Measurements from ENCODE around the gene CDK5RAP2. TPM values are rescaled to one million over a fixed set of nuclear protein-coding genes. Genes with fewer than 3 reads are reported as not detected.

The CDK5RAP2 gene
- total RNA-seq, 1 experiment from 2014 or later: 56.4 TPM

GRCh38 chr9:120522558-120522957 lies 57.4 kb downstream of the CDK5RAP2 start:
- WGBS (ENCODE audit: extremely low coverage, insufficient read length, low lambda C conversion rate): no CpG with 5 or more reads among the region's 1 CpG
- DNase-seq: no peak
- Histone ChIP-seq H2AFZ (ENCODE audit: low read length) (no peak overlapping the region), H4K20me1 (ENCODE audit: control insufficient read depth, insufficient read depth, insufficient read length) (no peaks in the 10 kb centered on the region), H3K79me1 (ENCODE audit: insufficient read depth, low read depth, low read length, poor library complexity, severe bottlenecking) (no peaks in the 10 kb centered on the region), H2AK5ac (ENCODE audit: insufficient read length, low read length) (no peak overlapping the region), H2BK15ac (ENCODE audit: low read depth, low read length) (no peak overlapping the region), H2BK12ac (ENCODE audit: insufficient read length, low read depth, low read length) (no peak overlapping the region), H2BK5ac (ENCODE audit: insufficient read length, low read length) (no peak overlapping the region), H4K91ac (ENCODE audit: insufficient read length, low read depth, low read length) (no peak overlapping the region), H4K5ac (ENCODE audit: insufficient read length, low read depth, low read length) (no peak overlapping the region), H3K9me3 (ENCODE audit: control insufficient read depth, low read depth, low read length) (no peaks in the 10 kb centered on the region), H3K4ac (ENCODE audit: low read depth, low read length) (no peak overlapping the region), H3K14ac (ENCODE audit: insufficient read depth, low read length) (no peak overlapping the region), H3K18ac (ENCODE audit: insufficient read length, low read depth, low read length) (no peak overlapping the region), H3K27ac (ENCODE audit: insufficient read length, low read depth, low read length) (no peak overlapping the region), H4K8ac (replicated peaks; ENCODE audit: insufficient read length, low read depth, low read length) (no peak overlapping the region), H3K27me3 (ENCODE audit: insufficient read depth, low read length) (no peaks in the 10 kb centered on the region), H3K4me1 (ENCODE audit: insufficient read depth, low read length) (0 out of 2 replicates have a peak, but pooled peaks cover 9% of the 10 kb centered on the region), H3K23ac (ENCODE audit: insufficient read length, low read depth, low read length) (no peak overlapping the region), H3K56ac (ENCODE audit: insufficient read length, low read depth, low read length) (no peak overlapping the region), H3T11ph (ENCODE audit: low read length) (no peak overlapping the region), H3K4me2 (ENCODE audit: insufficient read depth, insufficient read length, low read length) (no peak overlapping the region), H2BK20ac (ENCODE audit: low read depth, low read length, poor library complexity, severe bottlenecking) (no peak overlapping the region), H3K9ac (ENCODE audit: extremely low read depth, insufficient read length, low read length) (no peak overlapping the region), H2BK120ac (ENCODE audit: low read depth, low read length, poor library complexity, severe bottlenecking) (no peak overlapping the region), H3K79me2 (ENCODE audit: insufficient read depth, low read length) (no peaks in the 10 kb centered on the region), H3K23me2 (ENCODE audit: insufficient read length, low read depth, low read length, poor library complexity, severe bottlenecking) (no peaks in the 10 kb centered on the region)
- TF ChIP-seq CTCF (conservative IDR thresholded peaks at IDR 0.05): no peak
- H3K9me3 Mint-ChIP-seq: no peaks in the 10 kb centered on the region
- H3K4me1 Mint-ChIP-seq: peaks cover 8 to 25% of the 10 kb centered on the region in 2 experiments
- H3K36me3 Mint-ChIP-seq (ENCODE audit: insufficient read depth in 1 of 3, low read depth in 3 of 3): peaks cover 49 to 74% (median 64%) of the 10 kb centered on the region in 3 experiments
- H3K27me3 Mint-ChIP-seq (ENCODE audit: low read depth): no peaks in the 10 kb centered on the region
- H3K27ac Mint-ChIP-seq: no peak overlapping the region
- no peak overlapping the region for H3K4me3 Mint-ChIP-seq

Data from H9 (cell line).